ENCODE results near the gene ERRFI1. TPM values are rescaled to one million over a fixed set of nuclear protein-coding genes. Genes with fewer than 3 reads are reported as not detected.

The ERRFI1 gene
- total and polyA plus RNA-seq, 4 donors: 60.7 to 424 (median 106) TPM

GRCh38 chr1:8062861-8063260, 36.8 kb upstream of the ERRFI1 start:
- no peak for TF ChIP-seq ATF3 (IDR thresholded peaks at IDR 0.05)
- TF ChIP-seq HNF4G (IDR thresholded peaks at IDR 0.05): no peak
- no peak for TF ChIP-seq CTCF (IDR thresholded peaks at IDR 0.05; ENCODE audit: low read depth, low read length, missing input control)
- TF ChIP-seq EGR1 (IDR thresholded peaks at IDR 0.05; ENCODE audit: low read depth in 2 of 2): no peak
- TF ChIP-seq GABPA (IDR thresholded peaks at IDR 0.05 in 1 of 2, conservative IDR thresholded peaks at IDR 0.05 in 1 of 2): no peak
- no peak for TF ChIP-seq JUND (IDR thresholded peaks at IDR 0.05)
- TF ChIP-seq RAD21 (IDR thresholded peaks at IDR 0.05): no peak
- TF ChIP-seq FOXA1 (IDR thresholded peaks at IDR 0.05): no peak
- no peak for TF ChIP-seq HNF4A (conservative IDR thresholded peaks at IDR 0.05)
- no peak for TF ChIP-seq RXRA (IDR thresholded peaks at IDR 0.05)
- TF ChIP-seq REST (IDR thresholded peaks at IDR 0.05): no peak
- TF ChIP-seq FOXA2 (IDR thresholded peaks at IDR 0.05): no peak
- TF ChIP-seq YY1 (IDR thresholded peaks at IDR 0.05): no peak
- TF ChIP-seq SP1 (IDR thresholded peaks at IDR 0.05): no peak
- no peak overlapping the region for H3K4me3 ChIP-seq (ENCODE audit: low read depth in 1 of 3, low read length in 3 of 3)
- H3K36me3 ChIP-seq (ENCODE audit: control insufficient read depth in 4 of 4, insufficient read depth in 3 of 4, low read depth in 1 of 4, low read length in 3 of 4): no peaks in the 10 kb centered on the region
- WGBS: 95% methylated on average over 4 of the region's 4 CpGs
- no peak for DNase-seq (ENCODE audit: low spot score)
- no peaks in the 10 kb centered on the region for H3K9me3 ChIP-seq (ENCODE audit: control insufficient read depth in 4 of 4, low read length in 3 of 4)
- no peak overlapping the region for H3K27ac ChIP-seq (ENCODE audit: low read depth in 1 of 2, low read length in 2 of 2)
- no peaks in the 10 kb centered on the region for H3K27me3 ChIP-seq (ENCODE audit: control insufficient read depth in 4 of 4, insufficient read depth in 4 of 4, low read length in 3 of 4)
- no peak overlapping the region for H3K9ac ChIP-seq (ENCODE audit: low read depth in 1 of 2, low read length in 2 of 2)
- H3K4me1 ChIP-seq (ENCODE audit: control insufficient read depth in 4 of 4, insufficient read depth in 4 of 4, low read length in 3 of 4): no peaks in the 10 kb centered on the region

GRCh38 chr1:8061673-8062386, 35.7 kb upstream of the ERRFI1 start:
- Histone ChIP-seq H3K4me3 (ENCODE audit: low read depth in 1 of 3, low read length in 3 of 3) (no peak overlapping the region), H3K27me3 (ENCODE audit: control insufficient read depth in 4 of 4, insufficient read depth in 4 of 4, low read length in 3 of 4) (no peaks in the 10 kb centered on the region), H3K4me1 (ENCODE audit: control insufficient read depth in 4 of 4, insufficient read depth in 4 of 4, low read length in 3 of 4) (no peaks in the 10 kb centered on the region), H3K9me3 (ENCODE audit: control insufficient read depth in 4 of 4, low read length in 3 of 4) (no peaks in the 10 kb centered on the region), H3K9ac (ENCODE audit: low read depth in 1 of 2, low read length in 2 of 2) (no peak overlapping the region), H3K36me3 (ENCODE audit: control insufficient read depth in 4 of 4, insufficient read depth in 3 of 4, low read depth in 1 of 4, low read length in 3 of 4) (no peaks in the 10 kb centered on the region), H3K27ac (ENCODE audit: low read depth in 1 of 2, low read length in 2 of 2) (no peak overlapping the region)
- WGBS: 89% methylated on average over 11 of the region's 11 CpGs
- DNase-seq (ENCODE audit: low spot score): no peak
- TF ChIP-seq HNF4G (IDR thresholded peaks at IDR 0.05) (no peak), REST (IDR thresholded peaks at IDR 0.05) (no peak), GABPA (IDR thresholded peaks at IDR 0.05 in 1 of 2, conservative IDR thresholded peaks at IDR 0.05 in 1 of 2) (no peak), CTCF (IDR thresholded peaks at IDR 0.05; ENCODE audit: low read depth, low read length, missing input control) (no peak), HNF4A (conservative IDR thresholded peaks at IDR 0.05) (no peak), TAF1 (conservative IDR thresholded peaks at IDR 0.05) (no peak), FOXA2 (IDR thresholded peaks at IDR 0.05) (no peak), JUND (IDR thresholded peaks at IDR 0.05) (no peak), RAD21 (IDR thresholded peaks at IDR 0.05) (no peak), NR2F2 (IDR thresholded peaks at IDR 0.05) (no peak), RXRA (IDR thresholded peaks at IDR 0.05) (no peak), SP1 (IDR thresholded peaks at IDR 0.05) (no peak), YY1 (IDR thresholded peaks at IDR 0.05) (no peak)

All from liver (tissue), 9 donors.